CD4-positive, alpha-beta T cell treated with Interleukin-17A for 1 hour (primary cell): ENCODE data around the gene ZNF701.
"Not testable (repeated sequence)": the region's sequence is repeated elsewhere in the genome, so short reads cannot be mapped to it uniquely, and the experiment has no call there.

ENCODE experiments used
- DNase-seq: peaks from one replicate; pipeline ENCODE4 v3.0.0-alpha.2; 2020

Gene ZNF701

GRCh38 chr19:52570000-52570861 lies at the start of gene ZNF701:
ZNF701 (plus strand) TSS chr19:52570287; CDS start chr19:52574148, 3,861 bp downstream.
- peak; percentile 97 for DNase-seq

GRCh38 chr19:52522551-52522950 lies 47.5 kb upstream of the ZNF701 start:
- no peak for DNase-seq

GRCh38 chr19:52524086-52524485 lies 46.0 kb upstream of the ZNF701 start:
- DNase-seq, result no peak

DNA sequence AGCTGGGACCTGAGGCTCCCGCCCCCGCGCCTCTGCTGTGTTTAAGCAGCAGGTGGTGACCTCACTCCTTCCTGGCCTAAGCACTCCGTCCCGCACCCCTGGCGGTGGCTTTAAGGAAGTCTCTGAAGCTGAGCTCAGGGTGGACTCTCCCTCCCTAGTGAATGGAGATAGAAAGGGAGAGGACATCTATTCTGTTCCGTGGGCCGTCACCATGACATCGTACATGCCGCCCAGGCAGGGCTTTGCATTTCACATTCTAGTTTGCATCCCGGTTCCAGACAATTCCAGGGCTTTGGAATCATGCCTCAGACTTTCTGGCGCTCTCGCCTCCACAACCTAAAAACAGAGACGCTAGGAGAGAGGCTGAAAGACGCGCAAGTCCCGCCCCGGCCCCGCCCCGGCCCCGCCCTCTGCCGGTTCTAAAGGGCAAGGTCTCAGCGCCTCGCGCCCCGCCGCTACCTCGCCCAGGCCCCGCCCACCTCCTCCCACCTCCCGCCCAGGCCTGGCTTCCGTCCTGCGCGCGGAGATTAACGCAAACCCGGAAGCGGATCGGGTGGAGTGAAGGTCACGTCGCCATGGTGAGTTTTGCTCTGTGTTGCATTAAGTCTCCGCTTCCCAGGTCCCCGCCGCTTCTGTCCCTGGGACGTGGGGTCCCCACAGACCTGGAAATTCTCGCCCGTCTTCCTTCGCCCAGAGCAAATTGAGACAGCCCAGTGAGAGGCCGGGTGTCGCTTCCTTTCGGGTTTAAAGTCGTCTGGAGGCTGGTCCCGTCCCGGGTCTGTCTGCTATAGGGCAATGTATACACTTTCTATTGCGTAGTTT lies 42.7 kb upstream of the ZNF701 start, which contains the start of gene ZNF808:
TSS of gene ZNF808 (plus strand) at position 535 of the 822 bp plus-strand sequence. CDS start 15,617 bp downstream, outside the sequence.
- peak; percentile 97 for DNase-seq

GRCh38 chr19:52527956-52528351 lies 42.1 kb upstream of the ZNF701 start:
- no peak for DNase-seq

DNA sequence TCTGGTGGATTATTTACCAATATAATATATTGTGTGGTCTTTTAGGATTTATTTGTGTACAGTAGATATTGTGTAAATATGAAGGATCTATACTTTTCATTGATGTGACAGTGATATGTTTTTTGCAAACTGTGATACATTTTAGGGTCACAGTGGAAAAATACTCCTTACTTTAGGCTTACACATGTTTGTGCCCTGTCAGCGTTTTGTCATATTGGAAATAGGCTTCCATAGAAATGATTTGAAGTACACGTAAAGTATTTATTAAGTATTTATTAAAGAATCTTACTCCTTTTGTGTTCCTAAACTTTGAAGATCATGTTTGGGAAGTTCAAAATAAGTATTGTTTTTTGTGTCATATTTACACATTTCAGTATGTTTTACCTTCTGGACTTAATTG lies 37.6 kb upstream of the ZNF701 start:
- DNase-seq, result no peak

DNA sequence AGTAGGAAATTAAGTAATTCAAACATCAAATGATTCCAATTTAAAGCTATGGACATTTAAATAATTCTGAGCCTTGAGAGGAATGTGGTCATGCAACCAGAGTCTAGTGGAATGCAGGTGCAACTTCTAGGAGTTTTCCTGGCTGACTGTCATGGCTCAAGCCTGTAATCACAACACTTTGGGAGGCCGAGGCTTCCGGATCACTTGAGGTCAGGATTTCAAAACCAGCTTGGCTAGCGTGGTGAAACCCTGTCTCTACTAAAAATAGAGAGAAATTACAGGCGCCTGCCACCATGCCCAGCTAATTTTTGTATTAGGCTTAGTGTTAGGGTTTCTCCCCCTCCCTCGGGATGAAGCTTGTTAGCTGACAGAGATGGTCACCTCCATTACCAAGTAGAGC lies 36.2 kb upstream of the ZNF701 start:
- no peak for DNase-seq

DNA sequence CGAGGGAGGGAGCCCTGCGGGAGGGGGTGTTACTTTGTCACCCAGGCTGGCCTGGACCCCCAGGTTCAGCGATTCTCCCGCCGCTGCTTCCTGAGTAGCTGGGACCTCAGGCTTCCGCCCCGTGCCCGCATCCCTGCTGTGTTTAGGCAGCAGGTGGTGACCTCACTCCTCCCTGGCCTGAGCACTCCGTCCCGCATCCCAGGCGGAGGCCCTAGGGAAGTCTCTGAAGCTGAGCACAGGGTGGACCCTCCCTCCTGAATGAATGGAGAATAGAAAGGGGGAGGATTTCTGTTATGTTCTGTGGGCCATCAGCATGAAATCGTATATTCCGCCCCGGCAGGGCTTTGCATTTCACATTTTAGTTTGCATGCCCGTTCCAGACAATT lies 34.7 kb upstream of the ZNF701 start:
- not testable (repeated sequence) for DNase-seq

GRCh38 chr19:52535771-52536447 lies 34.2 kb upstream of the ZNF701 start:
- DNase-seq, result peak; percentile 90

DNA sequence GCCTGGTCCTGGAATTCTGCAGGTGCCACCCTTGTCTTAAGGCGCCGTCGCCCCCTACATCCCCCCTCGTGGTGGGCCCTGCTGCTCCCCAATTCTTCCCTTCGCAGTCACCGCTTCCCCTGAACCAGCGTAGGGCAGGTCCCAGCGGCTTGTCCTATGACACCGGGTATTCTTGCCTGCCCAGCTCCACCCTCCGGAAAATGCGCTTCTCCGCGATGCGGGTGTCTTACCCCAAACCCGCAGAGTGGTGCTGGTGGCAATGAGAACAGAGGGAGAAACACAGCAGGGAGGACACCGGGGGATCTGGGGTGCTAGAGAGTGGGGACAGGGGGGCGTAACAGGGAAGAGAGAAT lies 33.7 kb upstream of the ZNF701 start:
- DNase-seq, result peak; percentile 55

DNA sequence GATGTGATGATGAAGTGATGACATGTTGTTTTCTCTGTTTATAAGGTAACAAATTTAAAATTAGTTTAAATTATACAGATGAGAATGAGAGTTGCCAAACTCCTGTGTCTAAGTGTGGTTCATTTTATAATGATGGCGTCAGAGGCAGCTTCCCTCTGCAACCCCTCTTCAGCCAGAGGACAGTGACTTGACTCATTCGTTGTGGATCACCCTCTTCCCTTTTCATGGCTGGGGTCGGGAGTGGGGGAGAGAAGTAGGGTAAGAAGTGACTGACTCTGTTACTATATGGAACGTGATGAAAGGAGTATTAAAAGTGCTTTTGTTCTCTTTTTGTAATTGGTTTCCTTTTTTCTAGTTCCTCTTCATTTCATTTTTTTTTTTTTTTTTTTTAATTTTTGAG lies 31.3 kb upstream of the ZNF701 start:
- DNase-seq, result not testable (repeated sequence)

GRCh38 chr19:52541176-52541575 lies 28.9 kb upstream of the ZNF701 start:
- not testable (repeated sequence) for DNase-seq

- DNase-seq, result no peak
Measured at GRCh38 chr19:52541608-52542007, 28.5 kb upstream of the ZNF701 start.

DNA sequence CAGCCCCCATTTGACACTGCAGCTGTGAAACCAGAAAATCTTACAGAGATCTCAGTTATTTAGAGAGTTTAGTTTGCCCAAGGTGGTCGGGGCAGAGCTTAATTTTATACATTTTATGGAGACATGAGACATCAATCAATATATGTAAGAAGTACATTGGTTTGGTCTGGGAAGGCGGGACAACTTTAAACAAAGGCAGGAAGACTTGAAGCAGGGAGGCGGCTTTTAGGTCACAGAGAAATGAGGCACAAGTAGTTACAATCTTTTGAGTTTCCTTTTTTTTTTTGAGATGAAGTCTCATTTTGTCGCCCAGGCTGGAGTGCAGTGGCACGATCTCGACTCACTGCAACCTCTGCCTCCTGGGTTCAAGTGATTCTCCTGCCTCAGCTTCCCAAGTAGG lies 27.5 kb upstream of the ZNF701 start:
- not testable (repeated sequence) for DNase-seq

GRCh38 chr19:52542984-52543664 lies 27.0 kb upstream of the ZNF701 start:
- DNase-seq, result peak; percentile 60

DNA sequence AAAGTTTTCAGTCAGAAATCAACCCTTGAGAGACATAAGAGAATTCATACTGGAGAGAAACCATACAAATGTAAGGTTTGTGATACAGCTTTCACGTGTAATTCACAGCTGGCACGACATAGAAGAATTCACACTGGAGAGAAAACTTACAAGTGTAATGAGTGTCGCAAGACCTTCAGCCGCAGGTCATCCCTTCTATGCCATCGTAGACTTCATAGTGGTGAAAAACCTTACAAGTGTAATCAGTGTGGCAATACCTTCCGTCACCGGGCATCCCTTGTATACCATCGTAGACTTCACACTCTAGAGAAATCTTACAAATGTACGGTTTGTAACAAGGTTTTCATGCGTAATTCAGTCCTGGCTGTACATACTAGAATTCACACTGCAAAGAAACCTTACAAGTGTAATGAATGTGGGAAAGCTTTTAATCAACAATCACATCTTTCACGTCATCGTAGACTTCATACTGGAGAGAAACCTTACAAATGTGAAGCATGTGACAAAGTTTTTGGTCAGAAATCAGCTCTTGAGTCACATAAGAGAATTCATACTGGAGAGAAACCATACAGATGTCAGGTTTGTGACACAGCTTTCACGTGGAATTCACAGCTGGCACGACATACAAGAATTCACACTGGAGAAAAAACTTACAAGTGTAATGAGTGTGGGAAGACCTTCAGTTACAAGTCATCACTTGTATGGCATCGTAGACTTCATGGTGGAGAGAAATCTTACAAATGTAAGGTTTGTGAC lies 15.7 kb upstream of the ZNF701 start:
- DNase-seq, result no peak

DNA sequence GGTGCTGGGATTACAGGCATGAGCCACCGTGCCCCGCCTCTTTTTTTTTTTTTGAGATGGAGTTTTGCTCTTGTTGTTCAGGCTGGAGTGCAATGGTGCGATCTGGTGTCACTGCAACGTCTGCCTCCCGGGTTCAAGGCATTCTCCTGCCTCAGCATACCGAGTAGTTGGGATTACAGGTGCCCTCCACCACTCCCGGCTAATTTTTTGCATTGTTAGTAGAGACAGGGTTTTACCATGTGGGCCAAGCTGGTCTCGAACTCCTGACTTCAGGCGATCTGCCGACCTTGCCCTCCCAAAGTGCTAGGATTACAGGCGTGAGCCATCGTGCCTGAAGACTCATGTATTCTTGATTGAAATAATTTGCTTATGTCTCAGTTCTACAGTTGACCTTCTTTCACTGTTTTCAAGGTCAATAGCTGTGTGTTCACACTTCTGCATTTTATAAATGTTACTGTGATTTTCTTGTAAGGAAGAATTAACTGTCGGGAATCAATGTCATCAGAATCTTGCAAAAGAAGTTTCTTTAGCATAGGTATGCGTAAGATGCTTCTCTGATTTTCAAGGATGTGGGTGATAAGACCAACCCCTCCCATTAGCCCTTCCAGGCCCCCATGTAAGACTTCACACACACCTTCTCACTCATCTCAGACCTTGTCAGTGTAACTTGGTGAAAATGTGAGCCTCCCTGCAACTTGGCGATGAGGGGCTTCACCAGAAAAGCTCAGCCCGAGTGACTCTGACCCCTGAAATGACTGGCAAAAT lies 12.7 kb upstream of the ZNF701 start:
- DNase-seq, result no peak

DNA sequence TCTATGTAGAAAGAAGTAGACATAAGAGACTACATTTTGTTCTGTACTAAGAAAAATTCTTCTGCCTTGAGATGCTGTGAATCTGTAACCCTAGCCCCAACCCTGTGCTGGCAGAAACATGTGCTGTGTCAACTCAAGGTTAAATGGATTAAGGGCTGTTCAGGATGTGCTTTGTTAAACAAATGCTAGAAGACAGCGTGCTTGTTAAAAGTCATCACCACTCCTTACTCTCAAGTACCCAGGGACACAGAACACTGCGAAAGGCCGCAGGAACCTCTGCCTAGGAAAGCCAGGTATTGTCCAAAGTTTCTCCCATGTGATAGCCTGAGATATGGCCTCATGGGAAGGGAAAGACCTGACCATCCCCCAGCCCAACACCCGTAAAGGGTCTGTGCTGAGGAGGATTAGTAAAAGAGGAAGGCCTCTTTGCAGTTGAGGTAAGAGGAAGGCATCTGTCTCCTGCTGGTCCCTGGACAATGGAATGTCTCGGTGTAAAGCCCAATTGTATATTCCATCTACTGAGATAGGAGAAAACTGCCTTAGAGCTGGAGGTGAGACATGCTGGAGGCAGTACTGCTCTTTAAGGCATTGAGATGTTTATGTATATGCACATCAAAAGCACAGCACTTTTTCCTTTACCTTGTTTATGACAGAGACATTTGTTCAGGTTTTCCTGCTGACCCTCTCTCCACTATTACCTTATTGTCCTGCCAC lies 11.2 kb upstream of the ZNF701 start:
- not testable (repeated sequence) for DNase-seq

DNA sequence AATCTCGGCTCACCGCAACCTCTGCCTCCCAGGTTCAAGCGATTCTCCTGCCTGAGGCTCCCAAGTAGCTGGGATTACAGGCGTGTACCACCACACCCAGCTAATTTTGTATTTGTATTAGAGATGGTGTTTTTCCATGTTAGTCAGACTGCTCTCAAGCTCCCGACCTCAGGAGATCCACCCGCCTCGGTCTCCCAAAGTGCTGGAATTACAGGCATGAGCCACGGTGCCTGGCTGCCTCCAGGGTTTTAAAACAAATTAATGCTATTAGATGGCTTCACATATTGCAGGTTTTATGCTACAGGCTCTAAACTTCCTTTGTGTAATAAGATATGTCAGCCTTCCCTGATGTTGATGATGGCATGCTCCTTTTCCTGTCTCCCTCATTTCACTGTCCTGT lies 8.5 kb upstream of the ZNF701 start:
- not testable (repeated sequence) for DNase-seq

- DNase-seq, result no peak
Measured at GRCh38 chr19:52566121-52566520, 4.0 kb upstream of the ZNF701 start.
